ENCODE results near the gene GPBAR1. TPM values are rescaled to one million over a fixed set of nuclear protein-coding genes. Genes with fewer than 3 reads are reported as not detected.

Gene GPBAR1
- 0.30 and 0.46 TPM in 2 replicates for total RNA-seq (2021)
- Bru-seq, nascent RNA, result percentile 39 among the genes with signal in this experiment
- BruChase-seq, experiment 1, labeled RNA remaining after a 2-hour chase, result percentile 31 among the genes with signal in this experiment
- percentile 28 among the genes with signal in this experiment for BruChase-seq, experiment 2, labeled RNA remaining after a 6-hour chase
- long read RNA-seq, result 0 reads

- POLR2A ChIA-PET (ENCODE audit: low non-redundant PET), result no interaction called here
- Histone ChIP-seq H3K4me3 (ENCODE audit: low read depth, low read length, poor library complexity, severe bottlenecking) (no peak within 1 kb of the TSS), H3K27ac (ENCODE audit: low read depth, low read length, poor library complexity, severe bottlenecking) (peak within 1 kb of the TSS; percentile 32), H3K9me3 (ENCODE audit: low read depth, low read length, poor library complexity, severe bottlenecking) (no peaks in the 10 kb centered on the region), H3K27me3 (replicated peaks; ENCODE audit: insufficient read depth, low read depth, low read length, poor library complexity) (no peaks in the 10 kb centered on the region), H3K36me3 (ENCODE audit: insufficient read depth, low read length, poor library complexity, severe bottlenecking) (peaks cover 21% of the 10 kb centered on the region), H3K4me1 (ENCODE audit: insufficient read depth, low read length, poor library complexity, severe bottlenecking) (peaks cover 15% of the 10 kb centered on the region)
- BruUV-seq (replicated peaks), result no TSS peak
- DNase-seq (ENCODE audit: low spot score), result peak; percentile 47
- TF ChIP-seq CTCF (conservative IDR thresholded peaks at IDR 0.05; ENCODE audit: low read depth, low read length), result no peak
- no peak for TF ChIP-seq EZH2 (IDR thresholded peaks at IDR 0.05; ENCODE audit: borderline replicate concordance, low read depth, low read length, poor library complexity, severe bottlenecking)
- CTCF ChIA-PET, result no interaction called here
- intact Hi-C loops (cut with micrococcal nuclease; ENCODE audit: unreplicated experiment), result no loop called here
These were observed at the start of gene GPBAR1 for GRCh38 chr2:218260742-218261422. Gene GPBAR1, plus strand, starts transcription at chr2:218261015. Its CDS starts 1,710 bp downstream, at chr2:218262725.

GRCh38 chr2:218214116-218214515 is 46.7 kb upstream of the GPBAR1 start:
- no peak for TF ChIP-seq CTCF (conservative IDR thresholded peaks at IDR 0.05; ENCODE audit: low read depth, low read length)
- TF ChIP-seq EZH2 (IDR thresholded peaks at IDR 0.05; ENCODE audit: borderline replicate concordance, low read depth, low read length, poor library complexity, severe bottlenecking), result no peak
- H3K27ac ChIP-seq (ENCODE audit: low read depth, low read length, poor library complexity, severe bottlenecking), result no peak overlapping the region
- peaks cover 13% of the 10 kb centered on the region for H3K4me1 ChIP-seq (ENCODE audit: insufficient read depth, low read length, poor library complexity, severe bottlenecking)
- H3K36me3 ChIP-seq (ENCODE audit: insufficient read depth, low read length, poor library complexity, severe bottlenecking), result no peaks in the 10 kb centered on the region
- no peak for DNase-seq (ENCODE audit: low spot score)
- CTCF ChIA-PET, result no interaction called here
- H3K27me3 ChIP-seq (replicated peaks; ENCODE audit: insufficient read depth, low read depth, low read length, poor library complexity), result no peaks in the 10 kb centered on the region
- H3K9me3 ChIP-seq (ENCODE audit: low read depth, low read length, poor library complexity, severe bottlenecking), result peaks cover 6% of the 10 kb centered on the region
- H3K4me3 ChIP-seq (ENCODE audit: low read depth, low read length, poor library complexity, severe bottlenecking), result no peak overlapping the region
- intact Hi-C loops (cut with micrococcal nuclease; ENCODE audit: unreplicated experiment), result no loop called here
- POLR2A ChIA-PET (ENCODE audit: low non-redundant PET), result interaction anchor here (0.6 kb wide), 1 partner anchor 1300 kb away, joined by 3 read pairs; no protein-coding TSS in a partner anchor
- BruUV-seq (replicated peaks), result no TSS peak

GRCh38 chr2:218216336-218216673 is 44.5 kb upstream of the GPBAR1 start:
- peak overlapping the region; percentile 87 for H3K27ac ChIP-seq (ENCODE audit: low read depth, low read length, poor library complexity, severe bottlenecking)
- ChIA-PET POLR2A (ENCODE audit: low non-redundant PET) (no interaction called here), CTCF (interaction anchor here (1.0 kb wide), 1 partner anchor 180 kb away, joined by 3 read pairs; no protein-coding TSS in a partner anchor)
- DNase-seq (ENCODE audit: low spot score), result no peak
- no peaks in the 10 kb centered on the region for H3K27me3 ChIP-seq (replicated peaks; ENCODE audit: insufficient read depth, low read depth, low read length, poor library complexity)
- peaks cover 35% of the 10 kb centered on the region for H3K4me1 ChIP-seq (ENCODE audit: insufficient read depth, low read length, poor library complexity, severe bottlenecking)
- BruUV-seq (replicated peaks), result TSS peak; percentile 81
- intact Hi-C loops (cut with micrococcal nuclease; ENCODE audit: unreplicated experiment), result no loop called here
- H3K4me3 ChIP-seq (ENCODE audit: low read depth, low read length, poor library complexity, severe bottlenecking), result peak overlapping the region; percentile 86
- H3K36me3 ChIP-seq (ENCODE audit: insufficient read depth, low read length, poor library complexity, severe bottlenecking), result no peaks in the 10 kb centered on the region
- H3K9me3 ChIP-seq (ENCODE audit: low read depth, low read length, poor library complexity, severe bottlenecking), result no peaks in the 10 kb centered on the region
- TF ChIP-seq CTCF (conservative IDR thresholded peaks at IDR 0.05; ENCODE audit: low read depth, low read length), result no peak
- no peak for TF ChIP-seq EZH2 (IDR thresholded peaks at IDR 0.05; ENCODE audit: borderline replicate concordance, low read depth, low read length, poor library complexity, severe bottlenecking)

Data from A673 (cell line).